Osteocyte (in vitro differentiated cells): Measurements from ENCODE around the gene GREB1. TPM values are rescaled to one million over a fixed set of nuclear protein-coding genes. Genes with fewer than 3 reads are reported as not detected.

Source experiments
- DNase-seq: peaks from one replicate; pipeline ENCODE4 v3.0.0; 2021; ENCODE audit warnings: mixed read lengths; ENCODE audit not compliant: unreplicated experiment; ENCODE audit errors: extremely low spot score
- H3K27ac Mint-ChIP-seq: one replicate; pipeline ENCODE4 v1.8.0; 2021; ENCODE audit warnings: mild to moderate bottlenecking, mixed read lengths; ENCODE audit not compliant: unreplicated experiment
- H3K27me3 Mint-ChIP-seq: one replicate; pipeline ENCODE4 v1.8.0; 2021; ENCODE audit warnings: mixed read lengths; ENCODE audit not compliant: unreplicated experiment
- H3K36me3 Mint-ChIP-seq: one replicate; pipeline ENCODE4 v1.8.0; 2021; ENCODE audit warnings: mixed read lengths; ENCODE audit not compliant: unreplicated experiment
- H3K4me1 Mint-ChIP-seq: one replicate; pipeline ENCODE4 v1.8.0; 2021; ENCODE audit warnings: mixed read lengths; ENCODE audit not compliant: unreplicated experiment
- H3K4me3 Mint-ChIP-seq: one replicate; pipeline ENCODE4 v1.8.0; 2021; ENCODE audit warnings: mild to moderate bottlenecking, moderate library complexity, mixed read lengths; ENCODE audit not compliant: unreplicated experiment
- H3K9me3 Mint-ChIP-seq: one replicate; pipeline ENCODE4 v1.8.0; 2021; ENCODE audit warnings: mixed read lengths; ENCODE audit not compliant: unreplicated experiment
- total RNA-seq: library from RNA; stranded (reverse); gene quantifications from 2 replicates; pipeline ENCODE4 v1.2.1, GENCODE V29; 2021
- TF ChIP-seq, protein P1 (sequence below): fragments of 200-600 bp; sonication (generic); IDR thresholded peaks from 2 replicates; pipeline ENCODE4 v1.5.0; 2021; ENCODE audit warnings: antibody characterized with exemption, mild to moderate bottlenecking, moderate library complexity

Gene GREB1
- total RNA-seq, 1 donor from 2014 or later = 0.54 TPM

DNA sequence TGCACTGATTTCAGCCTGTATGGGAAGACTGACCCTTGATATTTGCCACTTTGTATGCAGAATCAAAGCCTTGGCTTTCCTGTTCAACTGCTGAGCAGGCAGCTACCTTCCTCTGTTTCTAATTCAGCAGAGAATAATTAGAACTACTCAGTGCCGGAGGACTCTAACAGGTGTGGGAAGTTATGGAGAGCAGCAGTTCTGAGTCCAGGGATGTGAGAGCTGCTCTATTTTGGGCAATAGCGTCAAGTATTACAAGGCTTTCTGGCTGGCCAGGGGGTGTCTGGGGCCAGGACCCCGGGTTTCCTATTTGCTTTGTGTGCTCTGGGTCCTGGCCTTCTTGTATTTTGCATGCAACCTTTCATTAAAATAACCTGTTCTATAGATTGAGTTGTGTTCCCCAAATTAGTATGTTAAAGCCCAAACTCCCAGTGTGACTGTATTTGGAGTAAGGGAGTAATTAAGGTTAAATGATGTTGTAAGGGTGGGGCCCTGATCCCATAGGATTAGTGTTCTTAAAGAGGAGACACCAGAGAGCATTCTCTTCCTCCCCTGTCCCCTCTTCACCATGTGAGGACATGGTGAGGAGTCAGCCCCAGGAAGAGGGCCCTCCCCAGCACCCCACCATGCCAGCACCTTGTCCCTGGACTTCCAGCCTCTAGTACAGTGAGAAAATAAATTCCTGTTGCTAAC lies 141.7 kb downstream of the GREB1 start:
- no peak for DNase-seq
- Mint-ChIP-seq H3K36me3 (no peaks in the 10 kb centered on the region), H3K4me1 (peaks cover 9% of the 10 kb centered on the region), H3K27me3 (peaks cover 61% of the 10 kb centered on the region), H3K9me3 (no peaks in the 10 kb centered on the region), H3K4me3 (no peak overlapping the region), H3K27ac (no peak overlapping the region)
- TF ChIP-seq, protein P1, sequence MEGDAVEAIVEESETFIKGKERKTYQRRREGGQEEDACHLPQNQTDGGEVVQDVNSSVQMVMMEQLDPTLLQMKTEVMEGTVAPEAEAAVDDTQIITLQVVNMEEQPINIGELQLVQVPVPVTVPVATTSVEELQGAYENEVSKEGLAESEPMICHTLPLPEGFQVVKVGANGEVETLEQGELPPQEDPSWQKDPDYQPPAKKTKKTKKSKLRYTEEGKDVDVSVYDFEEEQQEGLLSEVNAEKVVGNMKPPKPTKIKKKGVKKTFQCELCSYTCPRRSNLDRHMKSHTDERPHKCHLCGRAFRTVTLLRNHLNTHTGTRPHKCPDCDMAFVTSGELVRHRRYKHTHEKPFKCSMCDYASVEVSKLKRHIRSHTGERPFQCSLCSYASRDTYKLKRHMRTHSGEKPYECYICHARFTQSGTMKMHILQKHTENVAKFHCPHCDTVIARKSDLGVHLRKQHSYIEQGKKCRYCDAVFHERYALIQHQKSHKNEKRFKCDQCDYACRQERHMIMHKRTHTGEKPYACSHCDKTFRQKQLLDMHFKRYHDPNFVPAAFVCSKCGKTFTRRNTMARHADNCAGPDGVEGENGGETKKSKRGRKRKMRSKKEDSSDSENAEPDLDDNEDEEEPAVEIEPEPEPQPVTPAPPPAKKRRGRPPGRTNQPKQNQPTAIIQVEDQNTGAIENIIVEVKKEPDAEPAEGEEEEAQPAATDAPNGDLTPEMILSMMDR = no peak

DNA sequence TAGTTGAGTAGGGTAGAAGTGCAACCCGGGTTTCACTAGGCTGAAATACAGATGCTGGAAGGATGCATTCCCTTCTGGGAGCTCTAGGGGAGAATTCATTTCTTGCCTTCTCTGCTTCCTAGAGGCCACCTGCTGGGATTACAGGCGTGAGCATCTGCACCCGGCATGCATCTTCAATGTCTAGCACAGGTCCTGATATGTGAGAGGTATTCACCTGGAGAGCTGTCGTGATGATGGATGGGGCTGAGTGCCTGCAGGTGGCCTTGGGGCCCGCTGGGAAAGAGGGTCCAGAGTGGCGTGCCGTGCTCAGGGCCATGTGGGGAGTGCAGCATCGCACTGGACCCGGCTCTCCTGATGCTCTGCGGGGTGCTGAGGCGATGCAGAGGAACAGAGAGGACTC lies 142.8 kb downstream of the GREB1 start:
- Mint-ChIP-seq H3K27me3 (peaks cover 56% of the 10 kb centered on the region), H3K4me3 (no peak overlapping the region), H3K9me3 (no peaks in the 10 kb centered on the region), H3K4me1 (peaks cover 14% of the 10 kb centered on the region), H3K27ac (no peak overlapping the region), H3K36me3 (no peaks in the 10 kb centered on the region)
- TF ChIP-seq, protein P1 = no peak
- DNase-seq = no peak

DNA sequence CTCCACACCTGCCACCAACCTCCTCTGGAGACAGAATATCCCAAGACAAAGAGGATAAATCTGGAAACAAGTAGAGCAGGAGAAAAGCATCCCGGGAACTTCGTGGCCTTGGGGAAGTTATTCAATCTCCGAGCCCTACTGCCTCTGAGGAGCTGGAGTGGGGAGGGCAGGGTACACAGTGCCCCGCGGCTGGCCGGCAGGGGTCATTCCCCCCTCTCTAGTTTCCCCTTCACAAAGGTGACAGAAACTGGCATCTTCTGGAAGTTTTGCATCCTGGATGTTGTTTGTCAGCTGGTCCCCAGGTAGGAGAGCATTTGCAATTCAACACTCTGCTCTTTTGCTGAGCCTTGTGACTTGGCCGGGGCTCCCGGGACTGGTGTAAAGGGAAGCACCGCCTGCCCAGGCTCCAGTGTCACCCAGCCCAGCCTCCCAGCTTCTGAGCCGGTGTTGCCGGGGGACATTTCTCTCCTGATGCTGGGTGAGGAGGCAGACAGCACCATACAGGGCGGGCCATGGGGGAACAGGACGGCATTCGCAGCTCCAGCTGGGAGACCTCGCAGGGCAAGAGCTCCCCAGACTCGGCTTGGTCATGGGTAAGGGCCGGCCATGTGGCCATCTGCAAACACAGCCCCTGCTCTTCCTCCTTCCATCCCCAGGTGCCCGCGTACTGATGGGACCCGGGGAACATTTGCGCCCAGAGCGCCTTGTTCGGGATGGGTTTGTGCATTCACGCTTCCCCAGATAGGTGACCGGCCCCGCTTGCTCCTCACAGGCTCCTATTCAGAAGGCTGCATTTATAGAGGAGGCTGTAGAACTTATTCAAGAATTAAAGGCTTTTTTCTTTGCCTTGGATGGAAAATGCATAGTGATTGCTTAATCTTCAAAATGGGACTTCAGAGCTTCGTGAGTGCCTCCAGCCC lies 143.6 kb downstream of the GREB1 start:
- H3K9me3 Mint-ChIP-seq = no peaks in the 10 kb centered on the region
- no peak for DNase-seq
- TF ChIP-seq, protein P1 = no peak

DNA sequence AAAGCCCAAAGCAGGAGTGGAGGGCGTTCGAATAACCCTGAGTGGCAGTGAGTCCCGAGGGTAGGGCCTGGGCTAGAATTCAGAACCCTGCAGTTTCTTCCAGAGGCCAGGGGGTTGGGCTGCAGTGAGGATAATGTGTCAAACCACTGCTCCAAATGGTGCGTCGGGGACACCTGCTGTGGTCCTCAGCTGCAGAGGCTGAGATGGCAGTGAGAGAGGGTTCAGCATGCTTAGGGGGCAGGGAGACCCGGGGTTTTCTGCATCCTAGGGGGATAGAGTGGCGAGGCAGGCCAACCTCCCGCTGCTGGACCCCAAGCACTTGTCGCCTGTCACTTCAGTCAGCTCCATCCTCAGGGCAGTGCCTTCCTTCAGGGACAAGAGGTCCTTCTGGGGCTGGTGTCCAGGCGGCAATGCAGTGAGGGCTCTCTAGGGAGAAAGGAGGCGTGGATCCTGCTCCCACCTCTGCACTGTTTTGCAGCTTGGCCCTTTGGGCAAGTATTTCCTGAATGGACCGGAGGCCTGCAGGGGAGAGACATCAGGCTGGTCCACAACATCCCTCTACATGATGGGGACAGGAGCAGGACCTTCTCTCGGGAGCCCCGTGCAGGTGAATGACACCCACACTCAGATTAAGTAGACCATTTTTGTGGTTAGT lies 144.6 kb downstream of the GREB1 start:
- Mint-ChIP-seq H3K4me3 (no peak overlapping the region), H3K4me1 (peaks cover 14% of the 10 kb centered on the region), H3K9me3 (no peaks in the 10 kb centered on the region), H3K36me3 (no peaks in the 10 kb centered on the region), H3K27ac (no peak overlapping the region), H3K27me3 (peaks cover 52% of the 10 kb centered on the region)
- no peak for DNase-seq
- TF ChIP-seq, protein P1 = no peak

More for the DNA sequence above, 143.6 kb downstream of the GREB1 start:
- Mint-ChIP-seq H3K27me3 (peaks cover 53% of the 10 kb centered on the region), H3K4me3 (no peak overlapping the region), H3K4me1 (peaks cover 14% of the 10 kb centered on the region), H3K27ac (no peak overlapping the region), H3K36me3 (no peaks in the 10 kb centered on the region)
